Lower lobe of right lung (tissue), 2 donors: ENCODE data around the gene KIF3B. TPM values are rescaled to one million over a fixed set of nuclear protein-coding genes. Genes with fewer than 3 reads are reported as not detected.
"Not testable (repeated sequence)": the region's sequence is repeated elsewhere in the genome, so short reads cannot be mapped to it uniquely, and the experiment has no call there.

ENCODE experiments used
- ATAC-seq, 2 donors: fragments of 200-7000 bp; cut with Tn5 transposase; one replicate each; pipeline ENCODE4 v1.9.1; 2020 to 2022; ENCODE audit warnings: mild to moderate bottlenecking in 2 of 2, moderate library complexity in 2 of 2
- DNase-seq: peaks from one replicate; pipeline ENCODE4 v3.0.0-alpha.2; 2020
- H3K27ac ChIP-seq: fragments of 200-600 bp; one replicate; pipeline ENCODE4 v1.8.0; 2022
- H3K27me3 ChIP-seq: fragments of 200-600 bp; one replicate; pipeline ENCODE4 v1.8.0; 2022; ENCODE audit warnings: low read depth
- H3K36me3 ChIP-seq: fragments of 200-600 bp; one replicate; pipeline ENCODE4 v1.8.0; 2022; ENCODE audit warnings: mild to moderate bottlenecking
- H3K4me1 ChIP-seq: fragments of 200-600 bp; one replicate; pipeline ENCODE4 v1.8.0; 2022
- H3K4me3 ChIP-seq: fragments of 200-600 bp; one replicate; pipeline ENCODE4 v1.8.0; 2022; ENCODE audit warnings: mild to moderate bottlenecking
- H3K9me3 ChIP-seq: fragments of 200-600 bp; one replicate; pipeline ENCODE4 v1.8.0; 2022
- intact Hi-C: fragments of 100-400 bp; cut with DNase I; formaldehyde crosslinking; loops from one replicate; pipeline ENCODE4 v1.11.0; 2022
- total RNA-seq: library from RNA; stranded (reverse); fragmentation: NEBNext Ultra II Directional; extraction: Animal tissue kit (Norgen Biotek cat#: 25700); gene quantifications from one replicate; pipeline ENCODE4 v1.2.1, GENCODE V29; 2021
- TF ChIP-seq, protein P1 (sequence below): fragments of 200-600 bp; IDR thresholded peaks from one replicate; pipeline ENCODE4 v1.8.0; 2022; ENCODE audit warnings: antibody characterized with exemption, mild to moderate bottlenecking
- donor health status: DM: no; HTN: yes; CAD: no; lungs with severe emphysema.

KIF3B gene
- total RNA-seq, 1 donor from 2014 or later: 28.0 TPM

GRCh38 chr20:32241807-32242206, 35.6 kb upstream of the KIF3B start:
- no peaks in the 10 kb centered on the region for H3K27me3 ChIP-seq
- no peak for ATAC-seq

DNA sequence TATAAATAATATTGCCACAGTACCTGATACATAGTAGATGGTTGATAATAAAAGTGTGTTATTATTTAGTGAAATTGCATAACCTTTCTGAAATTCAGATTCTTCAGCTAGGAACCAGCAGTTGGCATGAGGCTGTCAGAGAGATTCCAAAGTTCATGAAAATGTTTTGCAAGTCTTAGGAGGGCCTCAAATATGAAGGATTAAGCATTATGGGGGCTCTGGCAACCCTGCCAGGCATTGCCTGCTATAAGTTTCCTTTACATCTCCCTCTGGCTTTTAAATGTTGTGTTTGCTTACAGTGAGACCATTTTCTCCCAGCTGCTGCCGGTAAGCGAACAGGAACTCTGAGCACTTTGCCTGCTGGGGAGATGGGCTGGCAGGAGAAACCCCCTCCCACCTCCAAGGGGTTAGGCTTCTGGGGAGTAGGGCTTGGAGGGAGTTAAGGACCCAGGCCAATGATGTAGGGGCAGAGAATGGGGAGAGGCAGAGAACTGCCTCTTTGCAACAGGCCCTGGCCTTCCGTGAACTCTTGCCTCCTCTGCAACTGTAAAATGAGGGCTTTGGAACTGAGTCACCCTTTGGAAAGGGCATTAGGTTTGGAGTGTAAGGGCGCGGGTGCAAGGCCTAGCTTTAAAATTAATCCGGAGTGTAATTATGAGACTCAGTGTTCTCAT, 33.2 kb upstream of the KIF3B start:
- TF ChIP-seq, protein P1, sequence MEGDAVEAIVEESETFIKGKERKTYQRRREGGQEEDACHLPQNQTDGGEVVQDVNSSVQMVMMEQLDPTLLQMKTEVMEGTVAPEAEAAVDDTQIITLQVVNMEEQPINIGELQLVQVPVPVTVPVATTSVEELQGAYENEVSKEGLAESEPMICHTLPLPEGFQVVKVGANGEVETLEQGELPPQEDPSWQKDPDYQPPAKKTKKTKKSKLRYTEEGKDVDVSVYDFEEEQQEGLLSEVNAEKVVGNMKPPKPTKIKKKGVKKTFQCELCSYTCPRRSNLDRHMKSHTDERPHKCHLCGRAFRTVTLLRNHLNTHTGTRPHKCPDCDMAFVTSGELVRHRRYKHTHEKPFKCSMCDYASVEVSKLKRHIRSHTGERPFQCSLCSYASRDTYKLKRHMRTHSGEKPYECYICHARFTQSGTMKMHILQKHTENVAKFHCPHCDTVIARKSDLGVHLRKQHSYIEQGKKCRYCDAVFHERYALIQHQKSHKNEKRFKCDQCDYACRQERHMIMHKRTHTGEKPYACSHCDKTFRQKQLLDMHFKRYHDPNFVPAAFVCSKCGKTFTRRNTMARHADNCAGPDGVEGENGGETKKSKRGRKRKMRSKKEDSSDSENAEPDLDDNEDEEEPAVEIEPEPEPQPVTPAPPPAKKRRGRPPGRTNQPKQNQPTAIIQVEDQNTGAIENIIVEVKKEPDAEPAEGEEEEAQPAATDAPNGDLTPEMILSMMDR: no peak
- no peaks in the 10 kb centered on the region for H3K27me3 ChIP-seq
- H3K27ac ChIP-seq: no peak overlapping the region
- no peak overlapping the region for H3K4me3 ChIP-seq
- ATAC-seq (no peak), DNase-seq (no peak)
- H3K9me3 ChIP-seq: no peaks in the 10 kb centered on the region
- no peaks in the 10 kb centered on the region for H3K4me1 ChIP-seq
- H3K36me3 ChIP-seq: no peaks in the 10 kb centered on the region
- intact Hi-C loops: no loop called here

More at GRCh38 chr20:32241807-32242206, 35.6 kb upstream of the KIF3B start:
- H3K4me3 ChIP-seq: no peak overlapping the region
- TF ChIP-seq, protein P1: no peak
- H3K36me3 ChIP-seq: peaks cover 4% of the 10 kb centered on the region
- no peaks in the 10 kb centered on the region for H3K4me1 ChIP-seq
- intact Hi-C loops: no loop called here
- H3K27ac ChIP-seq: no peak overlapping the region
- H3K9me3 ChIP-seq: no peaks in the 10 kb centered on the region
- no peak for DNase-seq

DNA sequence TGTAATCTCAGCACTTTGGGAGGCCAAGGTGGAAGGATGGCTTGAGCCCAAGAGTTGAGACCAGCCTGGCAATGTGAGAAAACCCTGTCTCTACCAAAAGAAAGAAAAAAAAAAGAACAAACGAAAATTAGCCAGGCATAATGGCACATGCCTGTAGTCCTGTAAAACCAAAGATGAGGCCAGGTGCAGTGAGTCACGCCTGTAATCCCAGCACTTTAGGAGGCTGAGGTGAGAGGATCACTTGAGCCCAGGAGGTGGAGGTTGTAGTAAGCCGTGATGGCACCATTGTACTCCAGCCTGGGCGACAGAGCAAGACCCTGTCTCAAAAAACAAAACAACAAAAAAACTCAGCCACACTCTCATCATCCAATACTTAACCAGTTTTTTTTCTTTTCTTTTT, 32.5 kb upstream of the KIF3B start:
- no peak overlapping the region for H3K4me3 ChIP-seq
- ATAC-seq: no peak
- TF ChIP-seq, protein P1: no peak

DNA sequence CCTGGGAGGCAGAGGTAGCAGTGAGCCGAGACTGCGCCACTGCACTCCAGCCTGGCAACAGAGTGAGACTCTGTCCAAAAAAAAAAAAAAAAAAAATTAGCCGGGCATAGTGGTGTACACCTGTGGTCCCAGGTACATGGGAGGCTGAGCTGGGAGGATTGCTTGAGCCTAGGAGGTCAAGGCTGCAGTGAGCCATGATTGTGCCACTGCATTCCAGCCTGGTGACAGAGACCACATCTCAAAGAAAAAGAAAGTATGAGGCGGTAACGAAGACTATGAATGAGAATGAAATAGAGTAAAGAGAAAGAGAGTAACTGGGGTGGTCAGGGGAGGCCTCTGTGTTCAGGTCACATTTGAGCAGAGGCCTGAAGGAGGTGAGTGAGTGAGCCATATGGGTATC, 31.2 kb upstream of the KIF3B start:
- H3K36me3 ChIP-seq, ATAC-seq, H3K9me3 ChIP-seq, H3K4me3 ChIP-seq, intact Hi-C loops, H3K27me3 ChIP-seq, DNase-seq, H3K27ac ChIP-seq, H3K4me1 ChIP-seq: not testable (repeated sequence)

More for the DNA sequence above, 32.5 kb upstream of the KIF3B start:
- no peaks in the 10 kb centered on the region for H3K9me3 ChIP-seq
- no peaks in the 10 kb centered on the region for H3K4me1 ChIP-seq
- no peaks in the 10 kb centered on the region for H3K36me3 ChIP-seq
- no peak overlapping the region for H3K27ac ChIP-seq
- no peak for DNase-seq
- no peaks in the 10 kb centered on the region for H3K27me3 ChIP-seq
- intact Hi-C loops: no loop called here

GRCh38 chr20:32248043-32248442, 29.4 kb upstream of the KIF3B start:
- Histone ChIP-seq H3K27me3 (no peaks in the 10 kb centered on the region), H3K4me1 (no peaks in the 10 kb centered on the region), H3K27ac (no peak overlapping the region), H3K9me3 (no peaks in the 10 kb centered on the region), H3K4me3 (no peak overlapping the region), H3K36me3 (no peaks in the 10 kb centered on the region)
- TF ChIP-seq, protein P1: no peak
- intact Hi-C loops: no loop called here
- ATAC-seq (no peak), DNase-seq (no peak)

DNA sequence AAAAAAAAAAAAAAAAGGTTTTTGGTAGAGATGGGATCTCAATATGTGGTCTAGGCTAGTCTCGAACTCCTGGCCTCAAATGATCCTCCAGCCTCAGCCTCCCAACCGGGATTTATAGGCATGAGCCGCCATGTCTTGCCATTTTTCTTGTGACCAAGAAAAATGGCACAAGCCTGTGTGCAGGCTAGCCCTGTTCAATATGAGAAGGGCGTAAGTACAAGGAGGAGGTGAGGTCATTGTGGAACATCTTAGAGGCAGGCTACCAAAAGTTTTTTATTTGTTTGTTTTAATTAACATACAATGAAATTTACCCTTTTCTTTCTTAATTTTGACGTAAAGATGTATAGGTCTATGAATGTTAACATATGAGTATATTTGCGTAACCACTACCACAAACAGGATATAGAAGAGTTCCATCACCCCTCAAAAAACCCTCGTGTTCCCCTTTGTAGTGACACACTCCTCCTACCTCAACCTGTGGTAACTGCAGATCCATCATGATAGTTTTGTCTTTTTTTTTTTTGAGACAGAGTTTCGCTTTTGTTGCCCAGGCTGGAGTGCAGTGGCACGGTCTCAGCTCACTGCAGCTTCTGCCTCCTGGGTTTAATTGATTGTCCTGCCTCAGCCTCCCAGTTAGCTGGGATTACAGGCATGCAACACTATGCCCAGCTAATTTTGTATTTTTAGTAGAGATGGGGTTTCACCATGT, 28.3 kb upstream of the KIF3B start:
- no peak for DNase-seq
- no peaks in the 10 kb centered on the region for H3K4me1 ChIP-seq
- TF ChIP-seq, protein P1: no peak
- H3K36me3 ChIP-seq: no peaks in the 10 kb centered on the region
- intact Hi-C loops: no loop called here
- no peaks in the 10 kb centered on the region for H3K9me3 ChIP-seq
- no peak overlapping the region for H3K4me3 ChIP-seq
- H3K27me3 ChIP-seq: no peaks in the 10 kb centered on the region
- ATAC-seq: no peak
- no peak overlapping the region for H3K27ac ChIP-seq
